ENCODE data around the gene TECPR2. TPM values are rescaled to one million over a fixed set of nuclear protein-coding genes. Genes with fewer than 3 reads are reported as not detected.
A peak's percentile ranks its signal among the peaks of the same experiment; 100 is the strongest.

The TECPR2 gene
- total and polyA plus RNA-seq, 2 of the 13 experiments (the other 11 are each of a cell fraction or from before 2014, with no cell fraction given), result 3.5 to 5.7 TPM

- TF ChIP-seq SIN3A (IDR thresholded peaks at IDR 0.05; ENCODE audit: borderline replicate concordance, low read depth, low read length) (peak; percentile 86; the same call in 1 of the 2 replicates), ZNF7 (CRISPR knock-in tag; IDR thresholded peaks at IDR 0.05) (peak; percentile 18; the same call in 1 of the 2 replicates), YEATS4 (CRISPR knock-in tag; IDR thresholded peaks at IDR 0.05; ENCODE audit: borderline replicate concordance) (peak; percentile 52; the same call in 1 of the 2 replicates), ZNF530 (CRISPR knock-in tag; IDR thresholded peaks at IDR 0.05; ENCODE audit: low read depth) (no peak), WIZ (CRISPR knock-in tag; IDR thresholded peaks at IDR 0.05) (no peak), HIVEP1 (CRISPR knock-in tag; IDR thresholded peaks at IDR 0.05) (peak; percentile 96), DZIP1 (CRISPR knock-in tag; IDR thresholded peaks at IDR 0.05) (no peak), SATB2 (CRISPR knock-in tag; IDR thresholded peaks at IDR 0.05) (no peak), CHD2 (IDR thresholded peaks at IDR 0.05; ENCODE audit: low read depth, low read length) (peak; percentile 53), EZH2 (conservative IDR thresholded peaks at IDR 0.05; ENCODE audit: low read depth, low read length) (no peak), KLF16 (CRISPR knock-in tag; IDR thresholded peaks at IDR 0.05) (peak in 1 of 2 experiments; percentile 79; a peak in 1 of 4 replicates), ZNF75D (CRISPR knock-in tag; IDR thresholded peaks at IDR 0.05; ENCODE audit: borderline replicate concordance) (no peak), ZBTB40 (IDR thresholded peaks at IDR 0.05) (no peak), ZBTB40 (CRISPR knock-in tag; IDR thresholded peaks at IDR 0.05) (no peak), THAP11 (CRISPR knock-in tag; IDR thresholded peaks at IDR 0.05) (peak; percentile 72), ZNF205 (CRISPR knock-in tag; IDR thresholded peaks at IDR 0.05) (peak; percentile 63; the same call in 1 of the 2 replicates), FOXO1 (CRISPR knock-in tag; IDR thresholded peaks at IDR 0.05) (peak; percentile 62), ARNT2 (CRISPR knock-in tag; IDR thresholded peaks at IDR 0.05; ENCODE audit: low read depth) (peak; percentile 67; the same call in 1 of the 2 replicates), RFX1 (IDR thresholded peaks at IDR 0.05) (no peak)
These were observed 161.9 kb downstream of the TECPR2 start (continued) for GRCh38 chr14:102524451-102525218.
